ENCODE measurements around the gene MEGF11.

DNA sequence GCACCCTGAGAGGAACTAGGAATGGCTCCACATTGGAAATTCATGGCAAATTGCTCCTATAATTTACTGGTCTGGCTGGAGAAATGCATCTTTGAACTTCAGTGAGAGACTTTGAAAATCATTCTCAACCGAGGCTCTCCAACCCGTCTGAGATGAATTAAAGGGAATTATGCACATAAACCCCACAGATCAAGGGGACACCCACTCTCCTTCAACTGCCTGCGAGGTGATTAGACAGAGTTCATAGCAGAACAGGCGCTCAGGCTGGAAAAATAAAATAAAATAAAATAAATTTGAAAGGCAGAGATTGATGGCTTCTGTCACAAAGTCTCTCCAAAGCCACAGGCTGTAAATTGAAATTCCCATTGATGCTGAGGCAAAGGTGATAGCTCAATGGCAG is 37.7 kb downstream of the MEGF11 start:
- TF ChIP-seq TOX (CRISPR knock-in tag; IDR thresholded peaks at IDR 0.05; ENCODE audit: borderline replicate concordance) (no peak), ZFP3 (CRISPR knock-in tag; IDR thresholded peaks at IDR 0.05) (no peak), ZFP30 (CRISPR knock-in tag; IDR thresholded peaks at IDR 0.05) (no peak), GLIS3 (CRISPR knock-in tag; IDR thresholded peaks at IDR 0.05) (no peak), OSR1 (CRISPR knock-in tag; IDR thresholded peaks at IDR 0.05) (no peak), ISL1 (CRISPR knock-in tag; IDR thresholded peaks at IDR 0.05) (no peak), RARB (CRISPR knock-in tag; IDR thresholded peaks at IDR 0.05) (no peak)
- TF ChIP-seq, protein P1, sequence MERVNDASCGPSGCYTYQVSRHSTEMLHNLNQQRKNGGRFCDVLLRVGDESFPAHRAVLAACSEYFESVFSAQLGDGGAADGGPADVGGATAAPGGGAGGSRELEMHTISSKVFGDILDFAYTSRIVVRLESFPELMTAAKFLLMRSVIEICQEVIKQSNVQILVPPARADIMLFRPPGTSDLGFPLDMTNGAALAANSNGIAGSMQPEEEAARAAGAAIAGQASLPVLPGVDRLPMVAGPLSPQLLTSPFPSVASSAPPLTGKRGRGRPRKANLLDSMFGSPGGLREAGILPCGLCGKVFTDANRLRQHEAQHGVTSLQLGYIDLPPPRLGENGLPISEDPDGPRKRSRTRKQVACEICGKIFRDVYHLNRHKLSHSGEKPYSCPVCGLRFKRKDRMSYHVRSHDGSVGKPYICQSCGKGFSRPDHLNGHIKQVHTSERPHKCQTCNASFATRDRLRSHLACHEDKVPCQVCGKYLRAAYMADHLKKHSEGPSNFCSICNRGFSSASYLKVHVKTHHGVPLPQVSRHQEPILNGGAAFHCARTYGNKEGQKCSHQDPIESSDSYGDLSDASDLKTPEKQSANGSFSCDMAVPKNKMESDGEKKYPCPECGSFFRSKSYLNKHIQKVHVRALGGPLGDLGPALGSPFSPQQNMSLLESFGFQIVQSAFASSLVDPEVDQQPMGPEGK (CRISPR knock-in tag; IDR thresholded peaks at IDR 0.05; ENCODE audit: borderline replicate concordance), result no peak
